GM21367 (cell line): ENCODE results near the gene PDZD2.
"Not testable (repeated sequence)": the region's sequence is repeated elsewhere in the genome, so short reads cannot be mapped to it uniquely, and the experiment has no call there.

Experiments used
- ATAC-seq: cut with Tn5 transposase; IDR thresholded peaks from one replicate; pipeline ENCODE4 v1.9.1; 2021; ENCODE audit not compliant: unreplicated experiment

PDZD2 gene

GRCh38 chr5:32027717-32028458, 389.0 kb downstream of the PDZD2 start:
- no peak for ATAC-seq

GRCh38 chr5:32029261-32029660, 390.3 kb downstream of the PDZD2 start:
- ATAC-seq: no peak

- no peak for ATAC-seq
Observed at GRCh38 chr5:32029781-32030180, 390.9 kb downstream of the PDZD2 start.

GRCh38 chr5:32030222-32030621, 391.3 kb downstream of the PDZD2 start:
- ATAC-seq: no peak

- ATAC-seq: no peak
Observed at GRCh38 chr5:32030686-32031085, 391.8 kb downstream of the PDZD2 start.

GRCh38 chr5:32031089-32031488, 392.2 kb downstream of the PDZD2 start:
- ATAC-seq: no peak

- no peak for ATAC-seq
Observed at GRCh38 chr5:32038523-32038922, 399.6 kb downstream of the PDZD2 start.

GRCh38 chr5:32039133-32039532, 400.2 kb downstream of the PDZD2 start:
- not testable (repeated sequence) for ATAC-seq

GRCh38 chr5:32039601-32040000, 400.7 kb downstream of the PDZD2 start:
- ATAC-seq: not testable (repeated sequence)

- not testable (repeated sequence) for ATAC-seq
Observed at GRCh38 chr5:32040181-32040695, 401.3 kb downstream of the PDZD2 start.

- no peak for ATAC-seq
Observed at GRCh38 chr5:32042551-32042961, 403.6 kb downstream of the PDZD2 start.

- ATAC-seq: no peak
Observed at GRCh38 chr5:32043105-32043504, 404.2 kb downstream of the PDZD2 start.

GRCh38 chr5:32044434-32044833, 405.5 kb downstream of the PDZD2 start:
- ATAC-seq: no peak

GRCh38 chr5:32044939-32045338, 406.0 kb downstream of the PDZD2 start:
- no peak for ATAC-seq

- no peak for ATAC-seq
Observed at GRCh38 chr5:32047056-32047455, 408.1 kb downstream of the PDZD2 start.

GRCh38 chr5:32051796-32052195, 412.9 kb downstream of the PDZD2 start:
- no peak for ATAC-seq

GRCh38 chr5:32055891-32056866, 417.2 kb downstream of the PDZD2 start:
- ATAC-seq: no peak

- ATAC-seq: no peak
Observed at GRCh38 chr5:32057187-32058096, 418.5 kb downstream of the PDZD2 start.

- ATAC-seq: no peak
Observed at GRCh38 chr5:32058101-32058500, 419.2 kb downstream of the PDZD2 start.

- ATAC-seq: no peak
Observed at GRCh38 chr5:32058997-32059396, 420.1 kb downstream of the PDZD2 start.
